DMS114 treated with DMSO at 0.1 percent for 48 hours (cell line): ENCODE results near the gene REEP3.
"Not testable (repeated sequence)": the region's sequence is repeated elsewhere in the genome, so short reads cannot be mapped to it uniquely, and the experiment has no call there.

ENCODE experiments used
- DNase-seq: peaks from one replicate; lab custom pipeline; 2025; ENCODE audit not compliant: unreplicated experiment; lab: John Stamatoyannopoulos, UW

REEP3 gene

DNA sequence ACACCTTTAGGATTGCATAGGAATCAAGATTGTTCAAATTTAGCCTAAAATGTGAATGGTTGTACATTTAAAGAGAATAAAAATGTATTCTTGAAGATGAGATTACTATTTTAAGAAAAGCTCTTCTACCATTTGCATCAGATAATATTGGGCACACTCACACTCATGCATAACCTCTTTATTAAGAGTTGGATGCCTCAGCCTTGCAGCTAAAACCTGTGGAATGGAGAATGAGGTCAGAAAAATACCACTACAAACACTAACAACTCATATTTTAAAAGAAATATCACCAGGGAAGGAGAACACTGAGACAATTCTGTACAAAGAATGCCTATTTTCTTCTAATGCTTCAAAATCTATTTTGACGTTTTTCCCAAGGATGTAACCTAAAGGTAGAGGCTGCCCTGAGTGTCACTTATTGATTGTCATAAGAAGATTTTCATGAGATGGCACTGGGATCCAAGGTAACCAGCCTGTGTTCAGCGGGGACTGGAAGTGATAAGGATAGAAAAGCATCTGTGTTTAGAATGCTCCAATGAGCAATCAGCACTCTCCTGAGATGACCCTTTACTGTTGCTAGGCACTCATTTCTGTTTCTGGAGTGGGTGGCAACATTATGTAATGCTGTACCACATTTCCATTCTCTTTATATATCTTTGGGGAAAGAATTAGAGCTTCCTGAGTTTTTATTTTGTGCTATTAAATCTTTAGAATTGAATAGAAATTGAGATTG, 26.6 kb downstream of the REEP3 start:
- no peak for DNase-seq

DNA sequence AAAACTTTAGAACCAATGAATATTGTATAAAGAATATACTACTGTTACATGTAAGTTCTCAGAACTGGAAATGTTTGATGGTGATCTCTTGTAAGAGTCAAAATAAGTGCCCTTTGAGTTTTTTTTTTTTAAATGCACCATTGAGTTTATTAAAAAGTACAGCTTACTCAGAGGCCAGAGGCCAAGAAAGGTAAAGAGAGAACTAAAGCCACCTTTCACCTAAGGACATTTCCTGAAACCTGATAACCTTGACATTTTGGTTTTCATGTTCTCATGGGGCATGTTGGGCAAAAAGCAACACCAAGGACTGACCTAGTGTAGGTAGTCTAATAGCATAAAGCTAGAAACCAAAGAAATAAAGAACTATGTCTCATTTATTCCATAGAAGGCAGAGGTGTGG, 27.7 kb downstream of the REEP3 start:
- no peak for DNase-seq

DNA sequence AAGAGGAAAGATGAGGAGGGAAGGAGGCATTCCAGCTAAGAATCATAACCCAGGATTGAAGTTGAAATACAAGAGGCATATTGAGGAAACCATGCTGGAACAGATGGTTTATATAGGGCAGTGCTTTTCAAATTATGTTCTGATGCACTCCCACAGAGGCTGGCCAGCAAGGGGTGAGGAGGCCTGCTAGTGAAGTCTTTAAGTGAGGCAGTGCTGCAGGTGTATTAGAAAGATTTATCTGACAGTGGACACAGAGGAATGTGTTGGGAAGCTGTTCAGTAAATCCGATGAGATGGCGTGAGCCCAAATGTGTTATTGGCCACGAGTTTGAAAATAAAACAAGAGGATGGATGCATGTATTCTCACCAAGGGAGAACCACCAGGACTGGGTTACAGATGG, 28.6 kb downstream of the REEP3 start:
- no peak for DNase-seq

DNA sequence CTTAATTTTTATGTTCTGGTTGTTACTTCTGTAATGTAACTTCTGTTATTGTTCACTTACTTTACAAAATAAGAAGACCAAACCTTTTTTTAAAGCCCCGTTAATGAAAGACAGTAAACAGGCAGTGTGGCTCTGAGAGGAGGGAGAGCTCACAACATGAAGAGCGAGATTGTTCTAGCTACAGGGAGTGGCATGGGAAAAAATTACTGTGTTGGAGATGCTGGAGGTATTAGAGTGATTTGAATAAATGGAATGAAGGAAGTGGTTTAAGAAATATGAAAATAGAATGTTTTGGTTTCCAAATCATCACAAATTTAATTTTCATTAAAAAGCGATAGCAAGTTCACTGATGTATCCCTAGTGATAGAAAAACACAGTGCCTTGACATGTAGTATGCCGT, 31.8 kb downstream of the REEP3 start:
- DNase-seq = no peak

DNA sequence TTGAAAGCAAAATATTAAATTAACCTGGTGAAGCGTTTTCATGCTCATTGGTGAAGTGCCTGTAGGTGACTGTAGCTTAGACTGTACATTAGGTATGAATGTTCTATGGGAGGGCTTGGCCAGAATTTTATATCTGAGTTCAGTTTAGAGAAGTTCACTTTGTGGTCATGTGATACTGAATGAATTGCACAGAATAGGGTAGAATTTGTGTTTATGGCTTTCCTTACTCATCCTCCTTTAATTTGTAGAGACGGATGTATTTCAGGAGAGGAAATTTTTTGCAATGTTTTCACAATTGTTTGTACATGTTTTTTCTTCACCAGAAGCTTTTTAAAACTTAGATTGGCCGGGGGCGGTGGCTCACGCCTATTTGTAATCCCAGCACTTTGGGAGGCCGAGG, 32.3 kb downstream of the REEP3 start:
- DNase-seq = no peak

DNA sequence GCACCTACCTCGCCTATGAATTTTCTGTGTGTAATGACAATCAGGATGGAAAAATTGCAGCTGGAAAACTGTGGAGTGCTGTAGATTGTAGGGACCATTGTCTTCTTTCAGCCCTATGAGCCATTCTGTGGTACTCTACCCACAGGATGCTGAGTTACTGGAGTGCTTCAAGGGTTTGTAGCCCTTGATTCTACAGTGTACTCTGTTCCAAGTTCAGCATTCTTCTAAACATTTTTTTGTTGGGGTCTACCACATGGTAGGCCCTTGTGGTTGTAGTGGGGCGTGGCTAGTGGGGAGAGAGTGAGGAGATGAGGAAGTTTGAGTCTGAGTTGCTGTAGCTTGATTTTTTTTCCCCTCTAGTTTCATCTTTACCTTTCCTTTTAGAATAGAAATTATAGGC, 33.5 kb downstream of the REEP3 start:
- no peak for DNase-seq

DNA sequence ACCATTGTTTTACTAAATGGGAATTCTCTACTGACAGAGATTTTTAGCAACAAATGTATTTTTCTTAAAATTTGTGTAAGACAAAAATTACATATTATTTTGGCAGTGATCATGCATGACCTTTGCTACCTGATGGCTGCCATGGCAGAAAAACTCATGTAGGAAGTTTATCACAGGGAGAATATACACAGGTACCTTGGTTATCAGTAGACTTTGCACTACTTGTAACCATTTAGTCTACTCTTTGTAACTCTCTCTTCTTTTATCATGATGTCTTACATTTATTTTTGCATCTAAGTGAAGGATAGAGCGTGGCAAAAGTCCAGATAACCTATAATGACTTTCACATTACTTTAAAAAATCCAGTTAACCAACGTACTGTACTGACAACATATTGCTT, 34.1 kb downstream of the REEP3 start:
- DNase-seq = no peak

DNA sequence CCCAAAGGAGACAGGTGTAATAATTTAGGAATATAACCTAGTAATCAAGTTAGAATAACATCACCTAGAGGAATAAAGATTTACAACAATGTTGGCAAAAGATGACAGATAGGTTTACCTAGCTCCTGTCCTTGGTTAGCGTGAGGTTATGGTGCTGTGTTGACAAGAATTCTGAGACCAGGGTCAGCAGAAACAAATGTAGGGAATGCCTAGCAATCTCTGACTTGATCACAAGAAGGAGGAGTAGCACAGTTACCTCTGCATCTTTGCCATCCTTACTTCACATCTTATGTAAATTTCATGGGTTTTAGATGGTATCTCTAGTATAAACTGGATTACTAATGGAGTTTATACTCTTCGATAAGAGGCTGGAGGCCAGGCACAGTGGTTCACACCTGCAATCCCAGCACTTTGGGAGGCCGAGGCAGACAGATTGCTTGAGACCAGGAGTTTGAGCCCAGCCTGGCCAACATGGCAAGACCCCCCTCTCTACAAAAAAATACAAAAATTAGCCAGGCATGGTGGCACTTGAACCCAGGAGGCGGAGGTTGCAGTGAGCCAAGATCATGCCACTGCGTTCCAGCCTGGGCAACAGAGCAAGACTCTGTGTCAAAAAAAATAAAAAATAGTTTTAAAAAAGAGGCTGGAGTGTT, 37.1 kb downstream of the REEP3 start:
- DNase-seq = no peak

DNA sequence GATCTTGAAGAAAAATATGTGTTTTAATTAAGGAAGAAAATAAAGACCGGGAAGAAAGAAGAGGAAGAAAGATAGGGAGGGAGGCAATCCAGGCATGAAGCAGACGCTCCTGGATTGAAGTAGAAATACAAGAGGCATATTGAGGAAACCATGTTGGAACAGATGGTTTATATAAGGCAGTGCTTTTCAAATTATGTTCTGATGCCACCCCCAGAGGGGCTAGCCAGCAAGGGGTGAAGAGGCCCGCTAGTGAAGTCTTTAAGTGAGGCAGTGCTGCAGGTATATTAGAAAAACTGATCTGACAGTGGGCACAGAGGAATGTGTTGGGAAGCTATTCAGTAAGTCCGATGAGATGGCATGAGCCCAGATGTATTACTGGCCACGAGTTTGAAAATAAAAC, 40.1 kb downstream of the REEP3 start:
- no peak for DNase-seq

DNA sequence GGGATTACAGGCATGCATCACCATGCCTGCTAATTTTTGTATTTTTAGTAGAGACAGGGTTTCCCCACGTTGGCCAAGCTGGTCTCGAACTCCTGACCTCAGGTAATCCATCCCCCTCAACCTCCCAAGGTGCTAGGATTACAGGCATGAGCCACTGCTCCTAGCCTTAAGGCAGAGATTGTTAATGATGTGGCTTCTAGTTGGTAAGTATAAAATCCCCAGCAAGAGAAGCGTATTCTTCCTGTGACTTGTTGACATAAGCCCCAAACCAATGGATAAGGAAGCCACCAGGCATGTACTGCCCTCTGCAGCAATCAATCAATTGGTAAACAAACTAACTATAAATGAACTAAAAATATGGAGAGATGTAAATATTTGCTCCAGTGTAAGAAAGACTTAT, 41.2 kb downstream of the REEP3 start:
- no peak for DNase-seq

DNA sequence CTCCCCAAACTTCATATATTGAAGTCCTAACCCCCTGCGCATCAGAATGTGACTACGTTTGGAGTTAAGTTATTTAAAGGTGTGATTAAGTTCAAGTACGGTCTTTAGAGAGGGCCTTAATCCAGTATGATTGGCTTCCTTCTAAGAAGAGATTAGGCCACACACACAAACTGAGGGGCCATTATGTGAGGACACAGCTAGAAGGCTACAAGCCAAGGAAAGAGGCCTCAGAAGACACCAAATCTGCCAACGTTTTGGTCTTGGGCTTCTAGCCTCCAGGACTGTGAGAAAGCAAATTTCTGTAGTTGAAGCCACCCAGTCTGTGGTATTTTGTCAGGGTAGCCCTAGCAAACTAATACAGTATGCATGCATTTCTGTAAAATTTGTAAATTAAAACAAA, 41.7 kb downstream of the REEP3 start:
- DNase-seq = no peak

DNA sequence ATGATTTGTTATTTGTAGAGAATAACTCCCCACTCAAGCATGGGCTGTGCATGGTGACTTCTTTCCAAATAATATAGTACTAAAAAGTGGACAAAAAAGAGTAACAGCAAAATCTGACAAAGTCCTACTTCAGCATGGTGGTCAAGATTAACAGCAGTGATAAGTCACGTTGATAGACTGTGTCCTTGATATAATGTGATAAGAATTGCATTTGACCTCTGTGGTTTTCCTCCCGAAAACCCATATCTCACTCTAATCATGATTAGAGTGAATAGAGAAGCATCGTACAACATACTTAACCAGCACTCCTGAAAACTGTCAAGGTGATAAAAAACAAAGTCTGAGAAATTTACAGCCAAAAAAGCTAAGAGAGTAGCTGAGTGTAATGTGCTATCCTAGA, 42.4 kb downstream of the REEP3 start:
- DNase-seq = no peak

DNA sequence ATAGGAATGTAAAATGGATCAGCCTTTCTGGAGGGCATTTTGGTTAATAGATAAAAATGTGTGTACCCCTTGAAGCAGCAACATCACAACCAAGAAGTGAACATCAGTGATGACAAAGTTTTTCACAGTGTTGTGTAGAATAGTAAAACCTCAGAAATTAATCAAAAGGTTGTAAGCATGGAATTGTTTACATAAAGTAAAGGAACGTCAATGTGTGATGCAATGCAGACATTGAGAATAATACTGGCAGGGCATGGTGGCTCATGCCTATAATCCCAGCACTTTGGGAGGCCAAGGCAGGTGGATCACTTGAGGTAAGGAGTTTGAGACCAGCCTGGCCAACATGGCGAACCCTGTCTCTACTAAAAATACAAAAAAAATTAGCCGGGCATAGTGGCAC, 43.5 kb downstream of the REEP3 start:
- not testable (repeated sequence) for DNase-seq

DNA sequence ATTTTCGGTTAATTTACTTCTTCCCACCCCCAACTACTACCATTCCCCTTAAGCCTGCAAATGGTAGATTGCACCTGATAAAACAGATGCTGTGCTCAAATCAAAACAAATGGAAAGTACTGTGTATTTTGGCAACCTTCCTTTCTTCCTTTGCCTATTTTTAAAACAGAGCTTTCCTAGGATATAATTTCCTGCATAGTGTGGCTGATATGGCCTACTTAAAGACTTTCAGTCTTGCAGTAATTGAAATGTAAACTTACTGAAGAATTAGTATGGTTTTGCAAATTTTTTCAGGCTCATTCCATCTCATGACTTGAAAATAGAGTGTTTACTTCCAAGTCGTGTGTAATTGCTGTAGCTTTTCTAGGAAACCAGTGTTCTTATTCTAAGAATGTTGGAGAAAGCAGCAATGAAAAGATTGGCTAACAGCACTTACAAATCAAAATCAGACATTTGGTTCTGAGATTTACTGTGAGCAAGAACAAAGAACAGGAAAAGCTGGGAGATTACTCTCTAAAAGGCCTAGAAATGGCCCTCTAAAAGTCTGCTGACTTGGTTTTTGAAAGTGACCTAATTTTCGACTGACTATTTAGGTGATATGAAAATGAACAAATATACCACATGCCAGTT, 52.0 kb downstream of the REEP3 start:
- peak; percentile 87 for DNase-seq

DNA sequence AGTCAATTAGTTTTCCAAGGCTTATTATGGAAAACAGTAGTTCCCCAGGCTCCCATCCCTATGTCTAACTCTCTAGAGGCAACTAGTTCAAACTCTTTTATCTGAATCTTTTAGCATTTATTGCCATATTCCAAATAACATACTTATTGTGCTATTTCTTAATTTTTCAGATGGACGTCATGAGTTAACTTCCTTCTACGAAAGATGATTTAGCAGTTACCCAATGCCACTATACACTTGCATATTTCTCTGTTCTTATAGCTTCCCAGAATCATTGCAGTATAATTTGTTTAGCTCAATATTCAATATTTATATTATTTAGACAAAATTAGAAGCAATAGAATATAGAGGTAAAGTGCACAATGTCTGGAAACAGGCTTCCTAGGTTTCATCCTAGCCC, 52.8 kb downstream of the REEP3 start:
- no peak for DNase-seq

DNA sequence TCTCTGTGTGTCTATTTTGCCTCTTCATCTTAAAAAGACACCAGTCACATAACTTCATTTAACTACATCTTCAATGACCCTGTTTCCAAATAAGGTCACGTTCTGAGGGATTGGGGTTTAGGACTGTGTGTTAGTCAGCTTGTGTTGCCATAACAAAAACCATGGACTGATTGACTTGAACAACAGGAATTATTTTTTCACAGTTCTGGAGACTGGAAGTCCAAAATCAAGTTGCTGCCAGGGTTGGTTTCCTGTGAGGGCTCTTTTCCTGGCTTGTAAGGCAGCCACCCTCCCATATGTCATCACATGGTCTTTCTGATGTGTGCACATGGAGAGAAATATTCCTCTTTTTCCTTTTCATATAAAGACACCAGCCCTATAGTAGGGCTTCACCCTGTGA, 55.3 kb downstream of the REEP3 start:
- DNase-seq = no peak

DNA sequence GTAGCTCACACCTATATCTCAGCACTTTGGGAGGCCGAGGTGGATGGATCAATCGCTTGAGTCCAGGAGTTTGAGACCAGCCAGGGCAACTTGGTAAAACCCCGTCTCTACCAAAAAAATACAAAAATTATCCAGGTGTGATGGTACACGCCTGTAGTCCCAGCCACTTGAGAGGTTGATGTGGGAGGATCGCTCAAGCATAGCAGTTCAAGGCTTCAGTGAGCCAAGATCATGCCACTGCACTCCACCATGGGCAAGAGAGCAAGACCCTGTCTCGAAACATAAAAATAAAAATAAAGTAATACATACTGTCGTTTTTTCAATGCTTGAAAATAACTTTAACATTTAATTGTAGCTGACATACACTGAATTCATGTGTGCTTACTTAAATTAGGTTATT, 57.3 kb downstream of the REEP3 start:
- no peak for DNase-seq

DNA sequence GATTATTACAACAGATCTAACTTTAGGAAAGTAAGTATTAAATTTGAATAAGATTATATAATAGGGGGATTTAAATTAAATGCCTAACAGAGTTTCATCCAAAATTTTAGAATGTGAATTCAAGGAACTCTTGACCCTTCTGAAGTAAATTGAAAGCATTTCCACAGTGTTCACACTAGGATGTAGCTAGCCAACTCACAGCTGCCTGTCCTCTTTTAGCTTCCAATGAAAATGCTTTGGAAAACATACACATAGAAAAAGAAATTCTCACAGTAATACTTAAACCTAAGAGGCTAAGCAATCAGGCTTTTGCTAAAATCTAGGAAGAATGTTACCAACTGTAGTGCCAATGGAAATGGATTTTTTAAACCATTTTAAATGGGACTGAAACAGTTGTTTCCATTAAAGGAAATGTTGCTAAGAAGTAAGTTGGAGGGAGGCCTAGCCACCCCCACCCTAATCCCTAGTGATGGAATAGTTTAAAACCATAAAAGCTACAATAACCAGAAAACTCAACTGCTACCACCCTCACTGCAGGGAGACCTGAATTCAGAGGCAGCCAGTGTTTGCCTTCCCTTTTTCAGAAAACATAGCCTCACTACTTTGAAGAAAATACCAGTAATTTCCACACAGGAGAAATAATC, 58.3 kb downstream of the REEP3 start:
- no peak for DNase-seq

DNA sequence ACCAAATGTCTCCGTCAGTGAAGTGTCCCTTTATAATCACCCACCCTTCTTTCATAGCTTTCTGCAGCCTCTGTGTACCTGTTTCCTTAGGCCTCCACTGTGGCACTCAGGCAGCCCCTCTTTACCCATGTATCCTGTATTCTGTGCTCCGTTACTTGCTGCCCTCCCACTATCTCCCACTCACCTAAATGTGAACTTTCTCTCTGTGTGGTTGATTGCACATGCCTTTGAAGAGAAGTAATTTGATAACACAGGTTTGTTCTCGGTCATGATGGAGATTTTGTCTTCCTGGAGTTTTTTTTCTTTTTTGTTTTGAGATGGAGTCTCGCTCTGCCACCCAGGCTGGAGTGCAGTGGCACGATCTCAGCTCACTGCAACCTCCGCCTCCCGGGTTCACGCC, 61.5 kb downstream of the REEP3 start:
- DNase-seq = no peak

DNA sequence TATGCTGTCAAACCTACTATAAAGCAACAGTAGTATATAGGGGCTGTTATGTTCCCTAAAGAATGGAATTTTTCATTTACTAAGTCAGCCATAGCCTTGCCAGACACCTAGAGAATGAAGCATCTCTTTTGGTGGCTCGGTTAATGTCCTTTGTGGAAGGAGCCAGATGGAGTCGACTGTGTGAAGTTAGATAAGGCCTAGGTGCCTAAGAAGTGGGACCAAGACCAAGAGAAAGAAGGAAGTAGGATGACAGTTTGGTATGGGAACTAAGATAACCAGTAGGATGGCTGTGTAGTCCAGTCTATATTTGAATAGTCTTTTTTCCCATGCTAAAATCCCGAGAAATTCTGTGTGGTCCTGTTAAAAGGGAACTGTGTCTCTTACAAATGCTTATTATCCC, 62.2 kb downstream of the REEP3 start:
- no peak for DNase-seq

DNA sequence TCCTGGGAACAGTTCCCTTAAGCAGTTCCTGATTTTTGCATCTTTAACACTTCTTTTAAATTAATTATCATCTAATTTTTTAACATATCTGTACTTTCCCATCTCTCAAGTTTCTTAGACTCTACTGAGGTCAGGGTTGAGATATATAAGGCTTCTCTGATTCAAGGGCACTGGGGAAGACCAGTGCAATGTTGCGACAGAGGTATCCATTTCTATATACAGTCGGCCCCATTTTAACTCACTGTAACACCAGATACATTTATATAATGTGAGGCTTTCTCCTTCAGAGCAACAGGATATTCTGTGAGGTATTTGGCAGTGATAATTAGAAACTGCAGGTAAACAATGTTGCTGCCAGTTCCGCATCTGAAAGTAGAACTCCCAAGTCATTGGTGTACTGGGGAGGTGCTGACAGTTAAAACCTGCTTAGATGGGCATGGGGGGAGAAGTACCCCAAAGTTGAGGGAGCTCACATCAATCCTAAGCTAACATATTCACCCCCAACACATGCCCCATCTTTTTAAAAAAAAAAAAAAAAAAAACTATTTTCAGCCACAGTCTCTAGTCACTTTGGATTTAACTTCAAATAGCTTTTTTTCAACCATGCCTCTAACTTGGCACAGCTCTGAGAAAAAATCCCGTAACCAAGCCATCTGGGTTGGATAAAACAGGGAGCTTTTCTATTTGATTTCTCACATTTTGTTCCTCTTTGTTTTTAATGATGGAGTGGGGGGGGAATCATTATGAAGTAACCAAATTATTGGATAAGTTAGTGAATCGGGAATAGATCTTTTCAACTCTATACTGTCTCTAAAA, 62.9 kb downstream of the REEP3 start:
- no peak for DNase-seq
